K562 (cell line): ENCODE results near the gene SLC6A9. TPM values are rescaled to one million over a fixed set of nuclear protein-coding genes. Genes with fewer than 3 reads are reported as not detected.

Experiments
- BRD9 ChIP-seq: fragments of 450-650 bp; IDR thresholded peaks from 2 replicates; pipeline ENCODE4 v1.6.1; 2018; ENCODE audit warnings: low read depth; ENCODE audit not compliant: partially characterized antibody
- CBX8 ChIP-seq: fragments of 200-600 bp; sonication (generic); IDR thresholded peaks from 2 replicates; pipeline ENCODE4 v1.6.1; 2012; ENCODE audit warnings: borderline replicate concordance, mixed run types, low read depth, mild to moderate bottlenecking, moderate library complexity, mixed read lengths, low read length, control low read depth, inconsistent platforms; ENCODE audit not compliant: poor library complexity, severe bottlenecking; ENCODE audit errors: extremely low read depth
- CEBPG ChIP-seq, 3 experiments: fragments of 200-800 bp in 1 of 3; sonication (Bioruptor generic) in 1 of 3; sonication (generic) in 1 of 3; formaldehyde crosslinking in 1 of 3; IDR thresholded peaks in 2 of 3; conservative IDR thresholded peaks in 1 of 3; 2 replicates each; pipeline versions ENCODE4 v1.6.1 to v1.8.0; 2016 to 2022; ENCODE audit warnings: missing compliant biosample characterization in 2 of 3, missing genetic modification characterization in 2 of 3, mild to moderate bottlenecking in 1 of 3, missing genetic modification reagents in 1 of 3
- GABPB1 ChIP-seq: sonication (generic); formaldehyde crosslinking; IDR thresholded peaks from 2 replicates; pipeline ENCODE4 v1.8.0; 2022; ENCODE audit warnings: mild to moderate bottlenecking, missing genetic modification reagents
- HDAC3 ChIP-seq: fragments of 450-650 bp; IDR thresholded peaks from 2 replicates; pipeline ENCODE4 v1.6.1; 2018; ENCODE audit warnings: borderline replicate concordance, mild to moderate bottlenecking, moderate library complexity; ENCODE audit not compliant: partially characterized antibody
- KDM2B ChIP-seq: fragments of 250-450 bp; sonication (Bioruptor Pico); IDR thresholded peaks from 2 replicates; pipeline ENCODE4 v1.8.0; 2021; ENCODE audit warnings: mild to moderate bottlenecking, moderate library complexity
- MED1 ChIP-seq: sonication (generic); formaldehyde crosslinking; IDR thresholded peaks from 2 replicates; pipeline ENCODE4 v1.8.1; 2023; ENCODE audit warnings: missing genetic modification reagents, borderline replicate concordance
- MXI1 ChIP-seq: IDR thresholded peaks from 2 replicates; pipeline ENCODE4 v1.6.1; 2011; ENCODE audit warnings: low read depth, mild to moderate bottlenecking, improper control_type of control experiment, low read length
- PCBP2 ChIP-seq: fragments of 200-400 bp; formaldehyde crosslinking; IDR thresholded peaks from 2 replicates; pipeline ENCODE4 v1.6.1; 2018; ENCODE audit warnings: low read length, low read depth, mild to moderate bottlenecking, moderate library complexity; ENCODE audit not compliant: poor library complexity, severe bottlenecking
- POLR2A ChIP-seq: fragments of 450-650 bp; conservative IDR thresholded peaks from 2 replicates; pipeline ENCODE4 v1.6.1; 2016
- POLR2B ChIP-seq: fragments of 450-650 bp; IDR thresholded peaks from 2 replicates; pipeline ENCODE4 v1.6.1; 2018; ENCODE audit warnings: low read depth; ENCODE audit not compliant: partially characterized antibody
- PRMT5 ChIP-seq: sonication (generic); formaldehyde crosslinking; IDR thresholded peaks from 2 replicates; pipeline ENCODE4 v1.5.0; 2020; ENCODE audit warnings: missing genetic modification reagents
- polyA plus RNA-seq, 8 experiments: library from polyadenylated mRNA; depleted of rRNA in 4 of 8; stranded (reverse) in 5 of 8; unstranded in 3 of 8; fragments of >200 nt; fragmentation: Nextera tagmentation in 2 of 8; fragmentation: Illumina TruSeq in 1 of 8; extraction: Ambion mirVana in 2 of 8; extraction: Trizol in 1 of 8; gene quantifications; 2 replicates each; pipeline versions ENCODE4 v1.2.1 to v1.2.3, GENCODE V29; 2011 to 2014; ENCODE audit warnings: inconsistent platforms in 1 of 8, missing spikeins in 1 of 8
- total RNA-seq, 7 experiments: library from RNA; depleted of rRNA in 6 of 7; stranded (reverse); fragments of >200 nt in 6 of 7; fragmentation: Illumina TruSeq in 2 of 7; extraction: Trizol in 2 of 7; gene quantifications; 2 replicates each; pipeline versions ENCODE4 v1.2.1 to v1.2.3, GENCODE V29; 2011 to 2021; ENCODE audit warnings: low replicate concordance in 1 of 7
- TF ChIP-seq, protein P1 (sequence below): fragments of 250-450 bp; sonication (Bioruptor Pico); IDR thresholded peaks from 2 replicates; pipeline ENCODE4 v1.4.0; 2020; ENCODE audit warnings: mild to moderate bottlenecking, moderate library complexity
- TF ChIP-seq, protein P2 (sequence below): fragments of 450-650 bp; IDR thresholded peaks from 2 replicates; pipeline ENCODE4 v1.6.1; 2017; ENCODE audit warnings: mild to moderate bottlenecking, moderate library complexity
- TF ChIP-seq, protein P3 (sequence below): fragments of 250-450 bp; sonication (Bioruptor Pico); IDR thresholded peaks from 2 replicates; pipeline ENCODE4 v1.4.0; 2020; ENCODE audit warnings: mild to moderate bottlenecking
- TF ChIP-seq, protein P4 (sequence below): sonication (generic); formaldehyde crosslinking; IDR thresholded peaks from 2 replicates; pipeline ENCODE4 v1.8.0; 2022; ENCODE audit warnings: mild to moderate bottlenecking, missing genetic modification reagents
- TF ChIP-seq, protein P5 (sequence below): fragments of 450-650 bp; formaldehyde crosslinking; IDR thresholded peaks from 2 replicates; pipeline ENCODE4 v1.4.0; 2020; ENCODE audit warnings: mild to moderate bottlenecking, moderate library complexity

The SLC6A9 gene
- total and polyA plus RNA-seq, 9 of the 15 experiments (the other 6 are each of a cell fraction or from before 2014, with no cell fraction given), result 0.17 to 18.7 (median 2.9) TPM

DNA sequence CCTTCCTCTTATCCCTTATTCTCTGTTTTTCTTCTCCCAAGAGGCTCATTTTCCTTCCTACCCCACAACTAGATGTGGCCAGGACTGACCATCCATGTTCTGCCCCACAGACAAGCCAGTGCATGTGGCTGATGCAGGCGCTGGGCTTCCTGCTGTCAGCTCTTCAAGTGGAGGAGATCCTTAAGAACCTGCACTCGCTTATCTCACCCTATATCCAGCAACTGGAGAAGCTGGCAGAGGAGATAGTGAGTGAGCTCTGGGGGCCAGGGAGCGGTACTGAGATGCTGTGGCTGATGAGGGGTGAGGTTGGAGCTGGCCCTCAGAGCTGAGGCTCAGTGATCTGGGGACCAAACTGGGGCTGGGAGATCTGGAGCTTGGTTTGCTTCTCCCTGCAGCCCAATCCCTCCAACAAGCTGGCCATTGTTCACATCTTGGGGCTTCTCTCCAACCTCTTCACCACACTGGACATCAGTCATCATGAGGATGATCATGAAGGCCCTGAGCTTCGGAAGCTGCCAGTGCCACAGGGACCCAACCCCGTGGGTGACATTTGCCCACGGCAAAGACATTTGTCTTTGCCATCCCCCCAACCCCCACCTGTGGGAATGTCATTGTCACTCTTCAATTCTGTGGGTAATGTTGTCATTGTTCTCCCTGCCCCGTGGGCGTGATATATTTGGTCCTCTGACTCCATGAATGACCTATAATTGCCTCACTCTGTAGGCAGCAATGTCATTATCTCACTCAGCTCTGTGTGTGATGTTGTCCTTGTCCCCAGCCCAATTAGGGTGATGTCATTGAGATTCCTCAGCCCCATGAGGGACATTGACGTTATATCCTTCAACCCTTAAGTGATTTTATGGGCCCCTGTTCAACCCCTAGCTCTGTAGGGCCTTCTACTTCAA lies 72.7 kb downstream of the SLC6A9 start (continued):
- TF ChIP-seq, protein P1, sequence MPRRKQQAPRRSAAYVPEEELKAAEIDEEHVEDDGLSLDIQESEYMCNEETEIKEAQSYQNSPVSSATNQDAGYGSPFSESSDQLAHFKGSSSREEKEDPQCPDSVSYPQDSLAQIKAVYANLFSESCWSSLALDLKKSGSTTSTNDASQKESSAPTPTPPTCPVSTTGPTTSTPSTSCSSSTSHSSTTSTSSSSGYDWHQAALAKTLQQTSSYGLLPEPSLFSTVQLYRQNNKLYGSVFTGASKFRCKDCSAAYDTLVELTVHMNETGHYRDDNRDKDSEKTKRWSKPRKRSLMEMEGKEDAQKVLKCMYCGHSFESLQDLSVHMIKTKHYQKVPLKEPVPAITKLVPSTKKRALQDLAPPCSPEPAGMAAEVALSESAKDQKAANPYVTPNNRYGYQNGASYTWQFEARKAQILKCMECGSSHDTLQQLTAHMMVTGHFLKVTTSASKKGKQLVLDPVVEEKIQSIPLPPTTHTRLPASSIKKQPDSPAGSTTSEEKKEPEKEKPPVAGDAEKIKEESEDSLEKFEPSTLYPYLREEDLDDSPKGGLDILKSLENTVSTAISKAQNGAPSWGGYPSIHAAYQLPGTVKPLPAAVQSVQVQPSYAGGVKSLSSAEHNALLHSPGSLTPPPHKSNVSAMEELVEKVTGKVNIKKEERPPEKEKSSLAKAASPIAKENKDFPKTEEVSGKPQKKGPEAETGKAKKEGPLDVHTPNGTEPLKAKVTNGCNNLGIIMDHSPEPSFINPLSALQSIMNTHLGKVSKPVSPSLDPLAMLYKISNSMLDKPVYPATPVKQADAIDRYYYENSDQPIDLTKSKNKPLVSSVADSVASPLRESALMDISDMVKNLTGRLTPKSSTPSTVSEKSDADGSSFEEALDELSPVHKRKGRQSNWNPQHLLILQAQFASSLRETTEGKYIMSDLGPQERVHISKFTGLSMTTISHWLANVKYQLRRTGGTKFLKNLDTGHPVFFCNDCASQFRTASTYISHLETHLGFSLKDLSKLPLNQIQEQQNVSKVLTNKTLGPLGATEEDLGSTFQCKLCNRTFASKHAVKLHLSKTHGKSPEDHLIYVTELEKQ, result no peak
- TF ChIP-seq BRD9, result no peak
- no peak for TF ChIP-seq CBX8
- TF ChIP-seq, protein P2, sequence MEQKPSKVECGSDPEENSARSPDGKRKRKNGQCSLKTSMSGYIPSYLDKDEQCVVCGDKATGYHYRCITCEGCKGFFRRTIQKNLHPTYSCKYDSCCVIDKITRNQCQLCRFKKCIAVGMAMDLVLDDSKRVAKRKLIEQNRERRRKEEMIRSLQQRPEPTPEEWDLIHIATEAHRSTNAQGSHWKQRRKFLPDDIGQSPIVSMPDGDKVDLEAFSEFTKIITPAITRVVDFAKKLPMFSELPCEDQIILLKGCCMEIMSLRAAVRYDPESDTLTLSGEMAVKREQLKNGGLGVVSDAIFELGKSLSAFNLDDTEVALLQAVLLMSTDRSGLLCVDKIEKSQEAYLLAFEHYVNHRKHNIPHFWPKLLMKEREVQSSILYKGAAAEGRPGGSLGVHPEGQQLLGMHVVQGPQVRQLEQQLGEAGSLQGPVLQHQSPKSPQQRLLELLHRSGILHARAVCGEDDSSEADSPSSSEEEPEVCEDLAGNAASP, result no peak
- TF ChIP-seq PCBP2, result no peak
- no peak for TF ChIP-seq PRMT5 (CRISPR knock-in tag)
- TF ChIP-seq, protein P3, sequence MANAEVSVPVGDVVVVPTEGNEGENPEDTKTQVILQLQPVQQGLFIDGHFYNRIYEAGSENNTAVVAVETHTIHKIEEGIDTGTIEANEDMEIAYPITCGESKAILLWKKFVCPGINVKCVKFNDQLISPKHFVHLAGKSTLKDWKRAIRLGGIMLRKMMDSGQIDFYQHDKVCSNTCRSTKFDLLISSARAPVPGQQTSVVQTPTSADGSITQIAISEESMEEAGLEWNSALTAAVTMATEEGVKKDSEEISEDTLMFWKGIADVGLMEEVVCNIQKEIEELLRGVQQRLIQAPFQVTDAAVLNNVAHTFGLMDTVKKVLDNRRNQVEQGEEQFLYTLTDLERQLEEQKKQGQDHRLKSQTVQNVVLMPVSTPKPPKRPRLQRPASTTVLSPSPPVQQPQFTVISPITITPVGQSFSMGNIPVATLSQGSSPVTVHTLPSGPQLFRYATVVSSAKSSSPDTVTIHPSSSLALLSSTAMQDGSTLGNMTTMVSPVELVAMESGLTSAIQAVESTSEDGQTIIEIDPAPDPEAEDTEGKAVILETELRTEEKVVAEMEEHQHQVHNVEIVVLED (CRISPR knock-in tag), result no peak
- TF ChIP-seq GABPB1 (CRISPR knock-in tag), result no peak
- TF ChIP-seq, protein P4, sequence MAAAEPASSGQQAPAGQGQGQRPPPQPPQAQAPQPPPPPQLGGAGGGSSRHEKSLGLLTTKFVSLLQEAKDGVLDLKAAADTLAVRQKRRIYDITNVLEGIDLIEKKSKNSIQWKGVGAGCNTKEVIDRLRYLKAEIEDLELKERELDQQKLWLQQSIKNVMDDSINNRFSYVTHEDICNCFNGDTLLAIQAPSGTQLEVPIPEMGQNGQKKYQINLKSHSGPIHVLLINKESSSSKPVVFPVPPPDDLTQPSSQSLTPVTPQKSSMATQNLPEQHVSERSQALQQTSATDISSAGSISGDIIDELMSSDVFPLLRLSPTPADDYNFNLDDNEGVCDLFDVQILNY (CRISPR knock-in tag), result no peak
- no peak for TF ChIP-seq POLR2A
- TF ChIP-seq MXI1, result no peak
- TF ChIP-seq, protein P5, sequence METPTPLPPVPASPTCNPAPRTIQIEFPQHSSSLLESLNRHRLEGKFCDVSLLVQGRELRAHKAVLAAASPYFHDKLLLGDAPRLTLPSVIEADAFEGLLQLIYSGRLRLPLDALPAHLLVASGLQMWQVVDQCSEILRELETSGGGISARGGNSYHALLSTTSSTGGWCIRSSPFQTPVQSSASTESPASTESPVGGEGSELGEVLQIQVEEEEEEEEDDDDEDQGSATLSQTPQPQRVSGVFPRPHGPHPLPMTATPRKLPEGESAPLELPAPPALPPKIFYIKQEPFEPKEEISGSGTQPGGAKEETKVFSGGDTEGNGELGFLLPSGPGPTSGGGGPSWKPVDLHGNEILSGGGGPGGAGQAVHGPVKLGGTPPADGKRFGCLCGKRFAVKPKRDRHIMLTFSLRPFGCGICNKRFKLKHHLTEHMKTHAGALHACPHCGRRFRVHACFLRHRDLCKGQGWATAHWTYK, result no peak
- TF ChIP-seq HDAC3, result no peak
- no peak for TF ChIP-seq POLR2B
- no peak for TF ChIP-seq CEBPG (CRISPR knock-in tag; IDR thresholded peaks at IDR 0.05)
- TF ChIP-seq CEBPG (tag; conservative IDR thresholded peaks at IDR 0.05 in 1 of 2, IDR thresholded peaks at IDR 0.05 in 1 of 2), result no peak
- TF ChIP-seq MED1 (CRISPR knock-in tag), result no peak
- no peak for TF ChIP-seq KDM2B (CRISPR knock-in tag)
